H1 (cell line): Measurements from ENCODE around the gene SP1.

ENCODE experiments used
- ASH2L ChIP-seq: fragments of 200-600, 300-600 bp; sonication (generic); IDR thresholded peaks from one replicate; pipeline ENCODE4 v1.7.1; 2017; ENCODE audit warnings: low read length
- ATF3 ChIP-seq: IDR thresholded peaks from 2 replicates; pipeline ENCODE4 v1.6.1; 2011; ENCODE audit warnings: low read depth, mild to moderate bottlenecking, low read length; ENCODE audit not compliant: insufficient read depth
- CBX5 ChIP-seq: fragments of 300-800, 300-1000 bp; sonication (generic); IDR thresholded peaks from 2 replicates; pipeline ENCODE4 v1.7.1; 2016; ENCODE audit warnings: antibody characterized with exemption, low read length, low read depth
- CEBPB ChIP-seq: IDR thresholded peaks from 2 replicates; pipeline ENCODE4 v1.6.1; 2012; ENCODE audit warnings: low read depth, low read length
- CHD1 ChIP-seq: IDR thresholded peaks from 2 replicates; pipeline ENCODE4 v1.6.1; 2012; ENCODE audit warnings: low read depth, low read length, improper control_type of control experiment
- CHD2 ChIP-seq: IDR thresholded peaks from 2 replicates; pipeline ENCODE4 v1.6.1; 2012; ENCODE audit warnings: low read length, improper control_type of control experiment
- CTCF ChIP-seq, 3 experiments: IDR thresholded peaks; 1 replicate in 2 of 3; 2 replicates in 1 of 3; pipeline versions ENCODE4 v1.5.1 to v1.6.1; 2011; ENCODE audit warnings: low read length in 3 of 3, mild to moderate bottlenecking in 3 of 3, inconsistent platforms in 2 of 3, low read depth in 1 of 3, moderate library complexity in 1 of 3; ENCODE audit not compliant: insufficient read depth in 1 of 3; ENCODE audit errors: control extremely low read depth in 1 of 3
- EZH2 ChIP-seq: fragments of 200-600 bp; sonication (generic); IDR thresholded peaks from 2 replicates; pipeline ENCODE4 v1.7.1; 2012; ENCODE audit warnings: low read depth, mild to moderate bottlenecking, moderate library complexity, low read length, inconsistent platforms; ENCODE audit not compliant: severe bottlenecking
- GABPA ChIP-seq: IDR thresholded peaks from 2 replicates; pipeline ENCODE4 v1.6.1; 2011; ENCODE audit warnings: mild to moderate bottlenecking, low read length, moderate library complexity, borderline replicate concordance; ENCODE audit not compliant: insufficient read depth
- JUND ChIP-seq: IDR thresholded peaks from 2 replicates; pipeline ENCODE4 v1.6.1; 2011; ENCODE audit warnings: mild to moderate bottlenecking, improper control_type of control experiment, low read length
- POLR2A ChIP-seq, 2 experiments: IDR thresholded peaks; 1 replicate in 1 of 2; 2 replicates in 1 of 2; pipeline ENCODE4 v1.6.1; 2011; ENCODE audit warnings: low read depth in 2 of 2, low read length in 2 of 2, mild to moderate bottlenecking in 2 of 2; ENCODE audit errors: control extremely low read depth in 1 of 2
- POLR2AphosphoS5 ChIP-seq: IDR thresholded peaks from 2 replicates; pipeline ENCODE4 v1.6.1; 2011; ENCODE audit warnings: low read depth, low read length
- SIN3A ChIP-seq, 2 experiments: IDR thresholded peaks in 1 of 2; conservative IDR thresholded peaks in 1 of 2; 2 replicates each; pipeline ENCODE4 v1.6.1; 2011 to 2012; ENCODE audit warnings: low read length in 2 of 2, improper control_type of control experiment in 1 of 2, low read depth in 1 of 2, mild to moderate bottlenecking in 1 of 2

GRCh38 chr12:53423597-53423996 is 43.6 kb downstream of the SP1 start, which contains the start of gene AMHR2:
- TF ChIP-seq CTCF (IDR thresholded peaks at IDR 0.05; ENCODE audit: control extremely low read depth in 1 of 3, insufficient read depth in 1 of 3, low read depth in 1 of 3, low read length in 3 of 3) = no peak
- no peak for TF ChIP-seq CBX5
- TF ChIP-seq POLR2A (IDR thresholded peaks at IDR 0.05; ENCODE audit: control extremely low read depth in 1 of 2, low read depth in 2 of 2, low read length in 2 of 2) = no peak
- no peak for TF ChIP-seq POLR2AphosphoS5
- TF ChIP-seq EZH2 = no peak
- no peak for TF ChIP-seq CEBPB
- no peak for TF ChIP-seq ATF3
- no peak for TF ChIP-seq GABPA
- no peak for TF ChIP-seq ASH2L
- no peak for TF ChIP-seq SIN3A (conservative IDR thresholded peaks at IDR 0.05 in 1 of 2, IDR thresholded peaks at IDR 0.05 in 1 of 2; ENCODE audit: low read depth in 1 of 2, low read length in 2 of 2)
- no peak for TF ChIP-seq CHD2
- TF ChIP-seq CHD1 = no peak
- no peak for TF ChIP-seq JUND
